Caco-2 (cell line): Measurements from ENCODE around the gene PTPN22. TPM values are rescaled to one million over a fixed set of nuclear protein-coding genes. Genes with fewer than 3 reads are reported as not detected.

ENCODE experiments used
- BruUV-seq: library from RNA; stranded (reverse); fragments of 400-500 nt; replicated peaks from 2 replicates; lab custom pipeline; 2021; lab: Mats Ljungman, UMichigan
- CTCF ChIA-PET: fragments of 300-600 bp; sonication (Branson Sonifier 250); formaldehyde crosslinking; loops from one replicate; lab custom pipeline; 2022; ENCODE audit warnings: antibody characterized with exemption; lab: Charles Lee
- POLR2A ChIA-PET: fragments of 300-600 bp; sonication (Branson Sonifier 250); formaldehyde crosslinking; loops from one replicate; lab custom pipeline; 2022; ENCODE audit warnings: antibody characterized with exemption; lab: Charles Lee
- DNase-seq, 2 experiments: peaks; one replicate each; pipeline versions ENCODE4 v3.0.0 to v3.0.0-alpha.2; 2020 to 2022
- H3K27me3 ChIP-seq: replicated peaks from 2 replicates; pipeline ENCODE4 v1.6.0; 2011; ENCODE audit warnings: low read length; ENCODE audit not compliant: control insufficient read depth, insufficient read depth
- H3K36me3 ChIP-seq: 2 replicates; pipeline ENCODE4 v1.5.1; 2011; ENCODE audit warnings: low read length; ENCODE audit not compliant: control insufficient read depth, insufficient read depth
- H3K4me1 ChIP-seq: fragments of 250-450 bp; sonication (Bioruptor Pico); 2 replicates; pipeline ENCODE4 v1.5.1; 2020; ENCODE audit warnings: mild to moderate bottlenecking
- H3K4me3 ChIP-seq: 2 replicates; pipeline ENCODE4 v1.5.1; 2011; ENCODE audit warnings: low read depth, mild to moderate bottlenecking, control low read depth, low read length
- H3K9me3 ChIP-seq: fragments of 250-450 bp; sonication (Bioruptor Pico); 2 replicates; pipeline ENCODE4 v1.5.1; 2020; ENCODE audit warnings: mild to moderate bottlenecking, moderate library complexity
- H3K27ac Mint-ChIP-seq: one replicate; pipeline ENCODE4 v1.8.0; 2022; ENCODE audit warnings: mixed read lengths; ENCODE audit not compliant: unreplicated experiment
- H3K27me3 Mint-ChIP-seq: one replicate; pipeline ENCODE4 v1.8.0; 2022; ENCODE audit warnings: mixed read lengths; ENCODE audit not compliant: insufficient read depth, unreplicated experiment
- H3K36me3 Mint-ChIP-seq: one replicate; pipeline ENCODE4 v1.8.0; 2022; ENCODE audit warnings: mild to moderate bottlenecking, mixed read lengths; ENCODE audit not compliant: insufficient read depth, unreplicated experiment
- H3K4me1 Mint-ChIP-seq: one replicate; pipeline ENCODE4 v1.8.0; 2022; ENCODE audit warnings: low read depth, mixed read lengths; ENCODE audit not compliant: unreplicated experiment
- H3K4me3 Mint-ChIP-seq: one replicate; pipeline ENCODE4 v1.8.0; 2022; ENCODE audit warnings: mild to moderate bottlenecking, moderate library complexity, mixed read lengths; ENCODE audit not compliant: unreplicated experiment
- H3K9me3 Mint-ChIP-seq: one replicate; pipeline ENCODE4 v1.8.0; 2022; ENCODE audit warnings: mixed read lengths; ENCODE audit not compliant: unreplicated experiment
- intact Hi-C: fragments of 100-400 bp; cut with micrococcal nuclease; formaldehyde crosslinking; loops from one replicate; pipeline ENCODE4 v1.10.0; 2022; ENCODE audit not compliant: unreplicated experiment
- total RNA-seq: library from RNA; stranded (reverse); gene quantifications from 2 replicates; pipeline ENCODE4 v1.2.3, GENCODE V29; 2022
- TF ChIP-seq, protein P1 (sequence below), 2 experiments: fragments of 200-600 bp in 1 of 2; IDR thresholded peaks; 1 replicate in 1 of 2; 2 replicates in 1 of 2; pipeline versions ENCODE4 v1.5.1 to v1.8.0; 2011 to 2022; ENCODE audit warnings: antibody characterized with exemption in 1 of 2, control low read depth in 1 of 2, inconsistent platforms in 1 of 2, low read depth in 1 of 2, low read length in 1 of 2, mild to moderate bottlenecking in 1 of 2, moderate library complexity in 1 of 2; ENCODE audit not compliant: insufficient read depth in 1 of 2, severe bottlenecking in 1 of 2, unreplicated experiment in 1 of 2

PTPN22 gene
- total RNA-seq, 1 experiment from 2014 or later: not detected

DNA sequence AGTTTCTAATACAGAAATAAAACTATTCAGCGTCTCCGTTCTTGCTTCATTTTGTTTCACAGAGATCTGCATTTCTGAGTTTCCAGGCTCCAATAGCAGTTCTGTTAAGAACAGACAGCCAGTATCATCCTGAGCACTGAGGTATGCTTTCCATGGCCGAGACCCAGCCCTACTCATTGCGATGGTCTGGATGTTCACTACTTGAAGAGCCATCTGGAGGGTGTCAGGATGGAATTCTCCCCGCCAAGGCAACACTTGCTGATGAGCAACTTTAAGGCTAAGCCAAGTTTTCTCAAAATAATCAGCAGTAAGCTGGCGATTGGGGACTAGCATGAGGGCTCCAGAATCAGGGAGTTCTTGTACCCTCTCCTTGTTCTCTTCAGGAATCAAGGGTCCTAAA, 23.6 kb upstream of the PTPN22 start:
- no peaks in the 10 kb centered on the region for H3K4me1 Mint-ChIP-seq
- Histone ChIP-seq H3K36me3 (no peaks in the 10 kb centered on the region), H3K4me1 (no peaks in the 10 kb centered on the region), H3K27me3 (no peaks in the 10 kb centered on the region), H3K9me3 (no peaks in the 10 kb centered on the region), H3K4me3 (no peak overlapping the region)
- no TSS peak for BruUV-seq
- intact Hi-C loops: no loop called here
- no peaks in the 10 kb centered on the region for H3K27me3 Mint-ChIP-seq
- ChIA-PET CTCF (no interaction called here), POLR2A (no interaction called here)
- H3K36me3 Mint-ChIP-seq: peaks cover 6% of the 10 kb centered on the region
- no peak for DNase-seq
- no peaks in the 10 kb centered on the region for H3K9me3 Mint-ChIP-seq
- TF ChIP-seq, protein P1, sequence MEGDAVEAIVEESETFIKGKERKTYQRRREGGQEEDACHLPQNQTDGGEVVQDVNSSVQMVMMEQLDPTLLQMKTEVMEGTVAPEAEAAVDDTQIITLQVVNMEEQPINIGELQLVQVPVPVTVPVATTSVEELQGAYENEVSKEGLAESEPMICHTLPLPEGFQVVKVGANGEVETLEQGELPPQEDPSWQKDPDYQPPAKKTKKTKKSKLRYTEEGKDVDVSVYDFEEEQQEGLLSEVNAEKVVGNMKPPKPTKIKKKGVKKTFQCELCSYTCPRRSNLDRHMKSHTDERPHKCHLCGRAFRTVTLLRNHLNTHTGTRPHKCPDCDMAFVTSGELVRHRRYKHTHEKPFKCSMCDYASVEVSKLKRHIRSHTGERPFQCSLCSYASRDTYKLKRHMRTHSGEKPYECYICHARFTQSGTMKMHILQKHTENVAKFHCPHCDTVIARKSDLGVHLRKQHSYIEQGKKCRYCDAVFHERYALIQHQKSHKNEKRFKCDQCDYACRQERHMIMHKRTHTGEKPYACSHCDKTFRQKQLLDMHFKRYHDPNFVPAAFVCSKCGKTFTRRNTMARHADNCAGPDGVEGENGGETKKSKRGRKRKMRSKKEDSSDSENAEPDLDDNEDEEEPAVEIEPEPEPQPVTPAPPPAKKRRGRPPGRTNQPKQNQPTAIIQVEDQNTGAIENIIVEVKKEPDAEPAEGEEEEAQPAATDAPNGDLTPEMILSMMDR (IDR thresholded peaks at IDR 0.05; ENCODE audit: insufficient read depth in 1 of 2, low read depth in 1 of 2, low read length in 1 of 2, severe bottlenecking in 1 of 2, unreplicated experiment in 1 of 2): no peak
- no peak overlapping the region for H3K4me3 Mint-ChIP-seq
- no peak overlapping the region for H3K27ac Mint-ChIP-seq

- Mint-ChIP-seq H3K4me1 (no peaks in the 10 kb centered on the region), H3K27me3 (no peaks in the 10 kb centered on the region), H3K9me3 (no peaks in the 10 kb centered on the region), H3K36me3 (peaks cover under 1% of the 10 kb centered on the region), H3K4me3 (no peak overlapping the region), H3K27ac (no peak overlapping the region)
- no peak for DNase-seq
- H3K9me3 ChIP-seq: no peaks in the 10 kb centered on the region
- POLR2A ChIA-PET: no interaction called here
- CTCF ChIA-PET: no interaction called here
- H3K27me3 ChIP-seq: no peaks in the 10 kb centered on the region
- intact Hi-C loops: no loop called here
- H3K36me3 ChIP-seq: no peaks in the 10 kb centered on the region
- no peak overlapping the region for H3K4me3 ChIP-seq
- H3K4me1 ChIP-seq: no peaks in the 10 kb centered on the region
- TF ChIP-seq, protein P1 (IDR thresholded peaks at IDR 0.05; ENCODE audit: insufficient read depth in 1 of 2, low read depth in 1 of 2, low read length in 1 of 2, severe bottlenecking in 1 of 2, unreplicated experiment in 1 of 2): no peak
- BruUV-seq: no TSS peak
Observed at GRCh38 chr1:113893267-113893666, 21.8 kb upstream of the PTPN22 start.

- POLR2A ChIA-PET: no interaction called here
Observed at GRCh38 chr1:113891631-113892220, 20.2 kb upstream of the PTPN22 start.

More at GRCh38 chr1:113891631-113892220, 20.2 kb upstream of the PTPN22 start:
- BruUV-seq: no TSS peak
- H3K9me3 Mint-ChIP-seq: no peaks in the 10 kb centered on the region
- DNase-seq: no peak
- Histone ChIP-seq H3K36me3 (no peaks in the 10 kb centered on the region), H3K4me1 (no peaks in the 10 kb centered on the region), H3K4me3 (no peak overlapping the region), H3K9me3 (no peaks in the 10 kb centered on the region), H3K27me3 (no peaks in the 10 kb centered on the region)
- H3K4me1 Mint-ChIP-seq: peaks cover 5% of the 10 kb centered on the region
- no peak overlapping the region for H3K4me3 Mint-ChIP-seq
- CTCF ChIA-PET: no interaction called here
- H3K27me3 Mint-ChIP-seq: no peaks in the 10 kb centered on the region
- no peak overlapping the region for H3K27ac Mint-ChIP-seq
- TF ChIP-seq, protein P1 (IDR thresholded peaks at IDR 0.05; ENCODE audit: insufficient read depth in 1 of 2, low read depth in 1 of 2, low read length in 1 of 2, severe bottlenecking in 1 of 2, unreplicated experiment in 1 of 2): no peak
- intact Hi-C loops: no loop called here
- no peaks in the 10 kb centered on the region for H3K36me3 Mint-ChIP-seq
